Measurements from ENCODE around the gene BATF.

The BATF gene

GRCh38 chr14:75559451-75560222 lies 37.4 kb downstream of the BATF start:
- peak; percentile 22 for DNase-seq (ENCODE audit: low spot score)

GRCh38 chr14:75561013-75561432 lies 38.8 kb downstream of the BATF start:
- DNase-seq (ENCODE audit: low spot score) = peak; percentile 85

GRCh38 chr14:75562089-75562488 lies 39.8 kb downstream of the BATF start:
- no peak for DNase-seq (ENCODE audit: low spot score)

- no peak for DNase-seq (ENCODE audit: low spot score)
Observed at GRCh38 chr14:75562489-75562888, 40.2 kb downstream of the BATF start.

- DNase-seq (ENCODE audit: low spot score) = no peak
Observed at GRCh38 chr14:75563931-75564330, 41.7 kb downstream of the BATF start.

GRCh38 chr14:75565056-75565455 lies 42.8 kb downstream of the BATF start:
- DNase-seq (ENCODE audit: low spot score) = no peak

GRCh38 chr14:75566321-75566720 lies 44.1 kb downstream of the BATF start:
- no peak for DNase-seq (ENCODE audit: low spot score)

GRCh38 chr14:75566752-75567151 lies 44.5 kb downstream of the BATF start:
- DNase-seq (ENCODE audit: low spot score) = no peak

- no peak for DNase-seq (ENCODE audit: low spot score)
Observed at GRCh38 chr14:75568140-75568539, 45.9 kb downstream of the BATF start.

GRCh38 chr14:75568791-75569190 lies 46.5 kb downstream of the BATF start:
- DNase-seq (ENCODE audit: low spot score) = no peak

GRCh38 chr14:75570797-75571196 lies 48.5 kb downstream of the BATF start:
- no peak for DNase-seq (ENCODE audit: low spot score)

GRCh38 chr14:75572104-75572503 lies 49.8 kb downstream of the BATF start:
- DNase-seq (ENCODE audit: low spot score) = no peak

- DNase-seq (ENCODE audit: low spot score) = no peak
Observed at GRCh38 chr14:75577090-75577489, 54.8 kb downstream of the BATF start.

- peak; percentile 84 for DNase-seq (ENCODE audit: low spot score)
Observed at GRCh38 chr14:75577729-75578101, 55.4 kb downstream of the BATF start.

- DNase-seq (ENCODE audit: low spot score) = peak; percentile 69
Observed at GRCh38 chr14:75578102-75578785, 56.0 kb downstream of the BATF start, which contains the start of gene FLVCR2. TSS of gene FLVCR2 (plus strand) at chr14:75578620. CDS start at chr14:75578973, 353 bp downstream.

GRCh38 chr14:75578786-75579337 lies 56.6 kb downstream of the BATF start:
- peak; percentile 56 for DNase-seq (ENCODE audit: low spot score)

GRCh38 chr14:75579338-75579864 lies 57.1 kb downstream of the BATF start:
- no peak for DNase-seq (ENCODE audit: low spot score)

- no peak for DNase-seq (ENCODE audit: low spot score)
Observed at GRCh38 chr14:75579882-75580281, 57.6 kb downstream of the BATF start.

- DNase-seq (ENCODE audit: low spot score) = no peak
Observed at GRCh38 chr14:75587388-75587787, 65.1 kb downstream of the BATF start.

GRCh38 chr14:75589931-75590330 lies 67.7 kb downstream of the BATF start:
- no peak for DNase-seq (ENCODE audit: low spot score)

GRCh38 chr14:75591331-75591946 lies 69.2 kb downstream of the BATF start:
- DNase-seq (ENCODE audit: low spot score) = no peak

GRCh38 chr14:75591987-75592575 lies 69.8 kb downstream of the BATF start:
- DNase-seq (ENCODE audit: low spot score) = no peak
